ENCODE data around the gene SERTAD3. TPM values are rescaled to one million over a fixed set of nuclear protein-coding genes. Genes with fewer than 3 reads are reported as not detected.
"Not testable (repeated sequence)": the region's sequence is repeated elsewhere in the genome, so short reads cannot be mapped to it uniquely, and the experiment has no call there.

The SERTAD3 gene, protein sequence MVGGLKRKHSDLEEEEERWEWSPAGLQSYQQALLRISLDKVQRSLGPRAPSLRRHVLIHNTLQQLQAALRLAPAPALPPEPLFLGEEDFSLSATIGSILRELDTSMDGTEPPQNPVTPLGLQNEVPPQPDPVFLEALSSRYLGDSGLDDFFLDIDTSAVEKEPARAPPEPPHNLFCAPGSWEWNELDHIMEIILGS
- 26.5 and 27.5 TPM in 2 replicates for total RNA-seq
- long read RNA-seq, transcript SERTAD3-201 (2 exons, 1,734 nt), result major isoform, 12 of 12 reads
- long read RNA-seq, partial matches to known transcripts, result 0 of 12 reads
- long read RNA-seq, other reads (novel, unspliced or antisense), result 0 of 12 reads

DNA sequence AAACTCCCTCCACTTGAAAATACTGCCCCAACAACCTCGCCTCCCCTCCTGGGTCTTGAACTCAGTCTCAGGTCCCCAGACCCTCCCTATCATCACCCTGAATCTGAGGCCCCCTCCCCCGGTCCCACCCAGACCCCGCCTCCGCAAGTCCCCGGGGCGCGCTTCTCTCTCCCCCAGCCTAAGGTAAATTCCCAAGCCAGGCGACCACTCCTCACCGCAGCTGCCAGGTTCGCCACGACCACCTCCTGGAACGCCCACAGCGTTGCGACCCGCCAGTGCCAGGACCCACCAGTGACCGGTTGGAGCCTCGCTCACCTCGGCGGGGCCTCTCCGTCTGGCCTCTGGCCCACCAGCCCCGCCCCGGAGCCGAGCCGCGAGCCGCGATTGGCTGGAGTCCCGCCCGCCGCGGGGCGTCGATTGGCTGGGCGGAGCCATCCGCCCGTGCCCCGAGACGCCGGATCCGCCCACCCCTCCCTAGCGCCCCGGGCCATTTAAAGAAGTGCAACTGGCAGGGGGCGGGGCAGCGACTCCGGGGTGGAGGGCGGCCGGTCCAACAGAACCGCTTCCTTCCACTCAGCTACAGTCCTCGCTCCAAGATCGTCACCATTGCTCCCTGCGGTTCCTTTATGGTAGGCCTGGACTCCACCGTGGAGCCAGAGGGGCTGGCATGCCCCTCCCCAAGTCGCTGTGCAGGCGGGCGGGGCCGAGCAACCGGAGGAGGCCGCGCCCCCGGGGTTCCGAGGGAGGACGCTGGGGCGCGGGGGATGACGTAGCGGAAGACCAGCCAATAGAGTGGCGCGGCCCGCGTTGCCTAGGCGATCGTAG, at the start of gene SERTAD3:
Gene SERTAD3, minus strand, starts transcription at position 336 of the 825 bp plus-strand sequence. CDS start 2,255 bp downstream, outside the sequence.
- TF ChIP-seq, protein P1, sequence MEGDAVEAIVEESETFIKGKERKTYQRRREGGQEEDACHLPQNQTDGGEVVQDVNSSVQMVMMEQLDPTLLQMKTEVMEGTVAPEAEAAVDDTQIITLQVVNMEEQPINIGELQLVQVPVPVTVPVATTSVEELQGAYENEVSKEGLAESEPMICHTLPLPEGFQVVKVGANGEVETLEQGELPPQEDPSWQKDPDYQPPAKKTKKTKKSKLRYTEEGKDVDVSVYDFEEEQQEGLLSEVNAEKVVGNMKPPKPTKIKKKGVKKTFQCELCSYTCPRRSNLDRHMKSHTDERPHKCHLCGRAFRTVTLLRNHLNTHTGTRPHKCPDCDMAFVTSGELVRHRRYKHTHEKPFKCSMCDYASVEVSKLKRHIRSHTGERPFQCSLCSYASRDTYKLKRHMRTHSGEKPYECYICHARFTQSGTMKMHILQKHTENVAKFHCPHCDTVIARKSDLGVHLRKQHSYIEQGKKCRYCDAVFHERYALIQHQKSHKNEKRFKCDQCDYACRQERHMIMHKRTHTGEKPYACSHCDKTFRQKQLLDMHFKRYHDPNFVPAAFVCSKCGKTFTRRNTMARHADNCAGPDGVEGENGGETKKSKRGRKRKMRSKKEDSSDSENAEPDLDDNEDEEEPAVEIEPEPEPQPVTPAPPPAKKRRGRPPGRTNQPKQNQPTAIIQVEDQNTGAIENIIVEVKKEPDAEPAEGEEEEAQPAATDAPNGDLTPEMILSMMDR (IDR thresholded peaks at IDR 0.05; ENCODE audit: unreplicated experiment), result no peak
- H3K27ac Mint-ChIP-seq, result peak within 1 kb of the TSS; percentile 99
- H3K27me3 Mint-ChIP-seq, result no peaks in the 10 kb centered on the region
- peaks cover 7% of the 10 kb centered on the region for H3K36me3 Mint-ChIP-seq (ENCODE audit: insufficient read depth)
- DNase-seq (ENCODE audit: low spot score, unreplicated experiment), result peak; percentile 97
- no peaks in the 10 kb centered on the region for H3K9me3 Mint-ChIP-seq (ENCODE audit: low read depth)
- peak within 1 kb of the TSS; percentile 95 for H3K4me3 Mint-ChIP-seq (ENCODE audit: low read depth)
- peaks cover 17% of the 10 kb centered on the region for H3K4me1 Mint-ChIP-seq (ENCODE audit: low read depth)

DNA sequence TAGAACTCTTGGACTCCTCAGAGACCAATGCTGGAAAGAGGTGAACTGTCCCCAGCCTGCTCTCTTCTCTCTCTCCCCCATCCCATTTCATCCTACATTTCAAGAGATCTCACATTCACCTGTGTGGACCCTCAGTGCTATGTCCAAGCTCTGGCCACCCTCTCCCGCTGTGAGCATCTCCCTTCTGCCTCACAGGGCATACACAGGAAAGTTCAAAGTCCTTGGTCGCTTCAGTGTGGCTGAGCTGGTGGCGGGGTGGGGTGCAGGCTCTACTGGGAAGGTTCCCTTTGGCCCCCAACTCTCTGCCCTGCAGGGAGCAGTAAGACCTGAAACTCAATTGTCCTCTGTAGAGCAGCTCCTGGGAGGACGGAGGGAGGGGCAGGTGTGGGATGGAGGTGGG, 49.6 kb upstream of the SERTAD3 start:
- TF ChIP-seq, protein P1 (IDR thresholded peaks at IDR 0.05; ENCODE audit: unreplicated experiment), result no peak
- peaks cover 8% of the 10 kb centered on the region for H3K9me3 Mint-ChIP-seq (ENCODE audit: low read depth)
- no peak for DNase-seq (ENCODE audit: low spot score, unreplicated experiment)
- H3K36me3 Mint-ChIP-seq (ENCODE audit: insufficient read depth), result no peaks in the 10 kb centered on the region
- H3K4me1 Mint-ChIP-seq (ENCODE audit: low read depth), result no peaks in the 10 kb centered on the region
- H3K4me3 Mint-ChIP-seq (ENCODE audit: low read depth), result no peak overlapping the region
- peaks cover 36% of the 10 kb centered on the region for H3K27me3 Mint-ChIP-seq
- no peak overlapping the region for H3K27ac Mint-ChIP-seq

DNA sequence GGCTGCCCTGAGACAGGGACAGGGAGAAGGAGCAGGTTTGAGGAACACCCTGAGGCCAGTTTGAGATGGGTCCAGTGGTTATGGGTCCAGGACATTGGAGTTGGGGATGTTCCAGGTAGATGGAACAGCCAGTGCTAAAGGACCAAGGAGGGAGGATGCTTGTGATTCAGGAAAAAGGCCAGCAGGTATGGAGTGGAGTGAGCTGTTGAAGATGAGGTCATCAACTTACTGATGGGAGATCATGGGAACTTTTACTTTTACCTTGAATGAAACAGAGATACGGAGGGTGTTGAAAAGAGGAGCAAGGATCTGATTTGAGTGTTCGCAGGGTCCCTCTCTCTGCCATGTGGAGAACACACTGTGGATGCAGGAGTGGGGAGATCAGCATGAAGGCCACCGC, 48.1 kb upstream of the SERTAD3 start:
- Mint-ChIP-seq H3K9me3 (ENCODE audit: low read depth) (peaks cover 8% of the 10 kb centered on the region), H3K36me3 (ENCODE audit: insufficient read depth) (no peaks in the 10 kb centered on the region), H3K27ac (no peak overlapping the region), H3K27me3 (peaks cover 43% of the 10 kb centered on the region), H3K4me1 (ENCODE audit: low read depth) (no peaks in the 10 kb centered on the region), H3K4me3 (ENCODE audit: low read depth) (no peak overlapping the region)
- no peak for DNase-seq (ENCODE audit: low spot score, unreplicated experiment)
- TF ChIP-seq, protein P1 (IDR thresholded peaks at IDR 0.05; ENCODE audit: unreplicated experiment), result no peak

DNA sequence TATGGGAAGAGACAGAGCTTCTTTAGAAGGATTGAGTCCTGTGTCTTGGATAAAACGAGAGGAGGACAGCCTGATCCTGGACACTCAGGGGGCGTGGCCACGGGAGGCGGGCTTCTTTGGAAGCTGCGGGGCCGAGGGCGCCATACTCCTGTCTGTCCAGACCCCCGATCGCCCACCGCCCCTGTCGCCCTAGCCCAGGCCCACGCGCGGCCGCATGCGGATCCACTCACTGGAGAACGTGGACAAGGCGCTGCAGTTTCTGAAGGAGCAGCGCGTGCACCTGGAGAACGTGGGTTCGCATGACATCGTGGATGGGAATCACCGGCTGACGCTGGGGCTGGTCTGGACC, 45.7 kb upstream of the SERTAD3 start:
- DNase-seq (ENCODE audit: low spot score, unreplicated experiment), result no peak
- H3K27me3 Mint-ChIP-seq, result peaks cover 50% of the 10 kb centered on the region
- peaks cover 8% of the 10 kb centered on the region for H3K9me3 Mint-ChIP-seq (ENCODE audit: low read depth)
- no peaks in the 10 kb centered on the region for H3K36me3 Mint-ChIP-seq (ENCODE audit: insufficient read depth)
- H3K4me3 Mint-ChIP-seq (ENCODE audit: low read depth), result no peak overlapping the region
- TF ChIP-seq, protein P1 (IDR thresholded peaks at IDR 0.05; ENCODE audit: unreplicated experiment), result no peak
- no peaks in the 10 kb centered on the region for H3K4me1 Mint-ChIP-seq (ENCODE audit: low read depth)
- H3K27ac Mint-ChIP-seq, result no peak overlapping the region

DNA sequence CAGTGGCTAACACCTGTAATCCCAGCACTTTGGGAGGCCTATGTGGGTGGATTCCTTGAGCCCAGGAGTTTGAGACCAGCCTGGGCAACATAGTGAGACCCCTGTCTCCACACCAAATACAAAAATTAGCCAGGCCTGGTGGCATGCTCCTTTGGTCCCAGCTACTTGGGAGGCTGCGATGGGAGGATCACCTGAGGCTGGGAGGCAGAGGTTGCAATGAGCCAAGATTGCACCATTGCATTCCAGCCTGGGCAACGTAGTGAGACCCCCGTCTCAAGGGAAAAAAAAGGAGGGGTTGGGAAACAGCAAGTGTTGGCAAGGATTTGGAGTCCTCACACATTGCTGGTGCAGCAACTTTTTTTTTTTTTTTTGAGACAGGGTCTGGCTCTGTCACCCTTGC, 41.9 kb upstream of the SERTAD3 start:
- Mint-ChIP-seq H3K36me3 (ENCODE audit: insufficient read depth) (no peaks in the 10 kb centered on the region), H3K27me3 (peaks cover 42% of the 10 kb centered on the region), H3K4me1 (ENCODE audit: low read depth) (no peaks in the 10 kb centered on the region), H3K9me3 (ENCODE audit: low read depth) (peaks cover 1% of the 10 kb centered on the region), H3K4me3 (ENCODE audit: low read depth) (no peak overlapping the region), H3K27ac (no peak overlapping the region)
- DNase-seq (ENCODE audit: low spot score, unreplicated experiment), result no peak
- TF ChIP-seq, protein P1 (IDR thresholded peaks at IDR 0.05; ENCODE audit: unreplicated experiment), result no peak

DNA sequence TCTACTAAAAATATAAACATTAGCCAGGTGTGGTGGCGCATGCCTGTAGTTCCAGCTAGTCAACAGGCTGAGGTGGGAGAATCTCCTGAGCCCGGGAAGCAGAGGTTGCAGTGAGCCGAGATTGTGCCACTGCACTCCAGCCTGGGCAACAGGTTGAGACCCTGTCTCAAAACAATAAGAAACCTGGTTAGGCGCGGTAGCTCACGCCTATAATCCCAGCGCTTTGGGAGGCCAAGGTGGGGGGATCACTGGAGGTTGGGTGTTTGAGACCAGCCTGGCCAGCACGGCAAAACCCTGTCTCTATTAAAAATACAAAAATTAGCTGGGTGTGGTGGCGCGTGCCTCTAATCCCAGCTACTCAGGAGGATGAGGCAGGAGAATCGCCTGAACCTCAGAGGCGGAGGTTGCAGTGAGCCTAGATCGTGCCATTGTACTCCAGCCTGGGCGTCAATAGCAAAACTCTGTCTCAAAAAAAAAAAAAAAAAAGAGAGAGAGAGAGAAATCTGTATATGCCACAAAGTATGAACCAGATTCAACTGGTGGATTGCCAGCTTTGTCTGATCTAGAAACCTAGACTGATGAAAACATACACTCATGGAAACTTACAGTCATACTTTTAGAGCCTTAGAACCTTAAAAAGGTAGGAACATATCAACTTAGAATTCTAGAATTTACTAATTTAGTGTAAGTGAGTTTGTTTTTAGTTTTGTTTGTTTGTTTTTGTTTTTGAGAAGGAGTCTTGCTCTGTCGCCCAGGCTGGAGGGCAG, 31.9 kb upstream of the SERTAD3 start:
- H3K27me3 Mint-ChIP-seq, result peaks cover 19% of the 10 kb centered on the region
- H3K27ac Mint-ChIP-seq; H3K4me3 Mint-ChIP-seq (ENCODE audit: low read depth); H3K9me3 Mint-ChIP-seq (ENCODE audit: low read depth); DNase-seq (ENCODE audit: low spot score, unreplicated experiment); H3K4me1 Mint-ChIP-seq (ENCODE audit: low read depth); H3K36me3 Mint-ChIP-seq (ENCODE audit: insufficient read depth): not testable (repeated sequence)

All from progenitor cell of endocrine pancreas (in vitro differentiated cells).